Spleen (tissue), 11 donors: Measurements from ENCODE around the gene MST1R. TPM values are rescaled to one million over a fixed set of nuclear protein-coding genes. Genes with fewer than 3 reads are reported as not detected.

Experiments
- DNase-seq: peaks from one replicate; pipeline ENCODE4 v3.0.0-alpha.2; 2020
- H3K27ac ChIP-seq, 8 donors: fragments of 200-600 bp; sonication (generic) in 7 of 8; 1 replicate in 4 of 8; 2 replicates in 4 of 8; pipeline versions ENCODE4 v1.5.0 to v1.8.0; 2016 to 2021; ENCODE audit warnings: inconsistent platforms in 4 of 8, mild to moderate bottlenecking in 4 of 8, moderate library complexity in 1 of 8
- H3K27me3 ChIP-seq, 7 donors: fragments of 200-600 bp; sonication (generic) in 6 of 7; replicated peaks in 1 of 7; 1 replicate in 4 of 7; 2 replicates in 3 of 7; pipeline versions ENCODE4 v1.5.0 to v1.8.0; 2016 to 2021; ENCODE audit warnings: inconsistent platforms in 3 of 7, mild to moderate bottlenecking in 1 of 7
- H3K36me3 ChIP-seq, 6 donors: fragments of 200-600 bp; sonication (generic) in 5 of 6; 1 replicate in 4 of 6; 2 replicates in 2 of 6; pipeline versions ENCODE4 v1.5.0 to v1.8.0; 2016 to 2021; ENCODE audit warnings: inconsistent platforms in 2 of 6
- H3K4me1 ChIP-seq, 6 donors: fragments of 200-600 bp; sonication (generic) in 5 of 6; 1 replicate in 3 of 6; 2 replicates in 3 of 6; pipeline versions ENCODE4 v1.5.0 to v1.8.0; 2016 to 2021; ENCODE audit warnings: inconsistent platforms in 3 of 6
- H3K4me3 ChIP-seq, 8 donors: fragments of 200-600 bp; sonication (generic) in 7 of 8; 1 replicate in 4 of 8; 2 replicates in 4 of 8; pipeline versions ENCODE4 v1.5.0 to v1.8.0; 2016 to 2021; ENCODE audit warnings: inconsistent platforms in 4 of 8, mild to moderate bottlenecking in 4 of 8, moderate library complexity in 2 of 8
- H3K9me3 ChIP-seq, 8 donors: fragments of 200-600 bp; sonication (generic) in 7 of 8; 1 replicate in 4 of 8; 2 replicates in 4 of 8; pipeline versions ENCODE4 v1.5.0 to v1.8.0; 2016 to 2021; ENCODE audit warnings: inconsistent platforms in 4 of 8
- POLR2A ChIP-seq, 3 donors: fragments of 450-650 bp; IDR thresholded peaks; one replicate each; pipeline ENCODE4 v1.5.1; 2017; ENCODE audit warnings: antibody characterized with exemption in 3 of 3, mild to moderate bottlenecking in 1 of 3
- POLR2AphosphoS5 ChIP-seq, 3 donors: sonication (generic); formaldehyde crosslinking; IDR thresholded peaks; one replicate each; pipeline ENCODE4 v1.5.1; 2017; ENCODE audit warnings: antibody characterized with exemption in 3 of 3
- WGBS, 5 donors: extraction: QIAGEN DNeasy Blood & Tissue Kit in 3 of 5; methylation state at CpG; one replicate each; pipeline versions ENCODE4 v1.1.5 to v1.1.7; 2013 to 2018; 5-methylcytosine and 5-hydroxymethylcytosine counted together
- intact Hi-C: fragments of 100-400 bp; cut with DNase I; formaldehyde crosslinking; loops from one replicate; pipeline ENCODE4 v1.15.0; 2023; ENCODE audit warnings: low total_unique reads
- polyA plus RNA-seq, 3 donors: library from polyadenylated mRNA; stranded (reverse); fragments of 200-250 nt; gene quantifications; one replicate each; pipeline ENCODE4 v1.2.1, GENCODE V29; 2013
- total RNA-seq, 7 donors: library from RNA; depleted of rRNA in 3 of 7; stranded (reverse); fragments of >200 nt in 3 of 7; fragmentation: NEBNext Ultra II Directional in 4 of 7; extraction: Animal tissue kit (Norgen Biotek cat#: 25700) in 4 of 7; gene quantifications; one replicate each; pipeline versions ENCODE4 v1.1.0 to v1.2.1, GENCODE V29; 2016 to 2021
- TF ChIP-seq, protein P1 (sequence below), 11 experiments: fragments of 200-600 bp in 7 of 11; fragments of 450-650 bp in 4 of 11; sonication (generic) in 4 of 11; IDR thresholded peaks in 8 of 11; conservative IDR thresholded peaks in 3 of 11; 1 replicate in 7 of 11; 2 replicates in 4 of 11; pipeline versions ENCODE4 v1.4.0 to v1.8.0; 2016 to 2021; ENCODE audit warnings: antibody characterized with exemption in 11 of 11, inconsistent platforms in 4 of 11, mild to moderate bottlenecking in 1 of 11
- donor health status: healthy with polysubstance abuse.
- donor health status: DM: no; HTN: no; CAD: no; lungs with moderate emphysema.
- donor health status: DM: no; HTN: no; CAD: no.
- donor health status: Bipolar disorder and iron deficiency.
- donor health status: healthy.
- donor health status: DM: no; HTN: no; CAD: no.
- donor health status: DM: yes; HTN: yes; CAD: no.

The MST1R gene
- total and polyA plus RNA-seq, 10 donors: 1.1 to 7.7 (median 3.0) TPM

GRCh38 chr3:49879721-49880120 lies 24.0 kb downstream of the MST1R start:
- DNase-seq: no peak
- intact Hi-C loops: no loop called here
- no peak overlapping the region for H3K27ac ChIP-seq
- WGBS, 5 donors: 56 to 86% (median 72%) methylated on average over 2 of the region's 2 CpGs
- H3K36me3 ChIP-seq: no peaks in the 10 kb centered on the region
- H3K4me3 ChIP-seq: no peak overlapping the region
- H3K4me1 ChIP-seq: no peaks in the 10 kb centered on the region
- TF ChIP-seq POLR2A (IDR thresholded peaks at IDR 0.05) (no peak), POLR2AphosphoS5 (IDR thresholded peaks at IDR 0.05) (no peak)
- TF ChIP-seq, protein P1, sequence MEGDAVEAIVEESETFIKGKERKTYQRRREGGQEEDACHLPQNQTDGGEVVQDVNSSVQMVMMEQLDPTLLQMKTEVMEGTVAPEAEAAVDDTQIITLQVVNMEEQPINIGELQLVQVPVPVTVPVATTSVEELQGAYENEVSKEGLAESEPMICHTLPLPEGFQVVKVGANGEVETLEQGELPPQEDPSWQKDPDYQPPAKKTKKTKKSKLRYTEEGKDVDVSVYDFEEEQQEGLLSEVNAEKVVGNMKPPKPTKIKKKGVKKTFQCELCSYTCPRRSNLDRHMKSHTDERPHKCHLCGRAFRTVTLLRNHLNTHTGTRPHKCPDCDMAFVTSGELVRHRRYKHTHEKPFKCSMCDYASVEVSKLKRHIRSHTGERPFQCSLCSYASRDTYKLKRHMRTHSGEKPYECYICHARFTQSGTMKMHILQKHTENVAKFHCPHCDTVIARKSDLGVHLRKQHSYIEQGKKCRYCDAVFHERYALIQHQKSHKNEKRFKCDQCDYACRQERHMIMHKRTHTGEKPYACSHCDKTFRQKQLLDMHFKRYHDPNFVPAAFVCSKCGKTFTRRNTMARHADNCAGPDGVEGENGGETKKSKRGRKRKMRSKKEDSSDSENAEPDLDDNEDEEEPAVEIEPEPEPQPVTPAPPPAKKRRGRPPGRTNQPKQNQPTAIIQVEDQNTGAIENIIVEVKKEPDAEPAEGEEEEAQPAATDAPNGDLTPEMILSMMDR (IDR thresholded peaks at IDR 0.05 in 8 of 11, conservative IDR thresholded peaks at IDR 0.05 in 3 of 11): no peak
- H3K27me3 ChIP-seq: peaks cover 0 to 12% (median 0%) of the 10 kb centered on the region in 7 donors
- H3K9me3 ChIP-seq: no peaks in the 10 kb centered on the region

DNA sequence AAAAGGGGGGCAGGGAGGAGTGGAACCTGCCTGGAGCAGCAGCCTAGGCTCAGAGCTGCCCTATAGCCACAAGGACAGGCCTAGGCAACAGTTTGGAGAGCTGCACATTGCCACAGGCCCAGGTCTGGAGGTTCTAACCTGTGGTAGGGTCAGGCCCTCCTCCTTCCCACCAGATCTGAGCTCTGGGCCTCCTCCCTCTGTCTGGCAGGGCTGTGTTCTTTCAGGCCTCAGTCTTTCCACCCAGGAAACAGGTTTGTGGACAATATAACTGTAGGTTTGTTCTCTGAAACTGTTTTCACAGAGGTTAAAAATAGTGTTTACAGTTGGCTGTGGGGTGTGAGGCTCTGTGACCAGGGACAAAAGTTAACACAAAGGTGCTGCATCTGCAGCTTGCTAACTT lies 25.0 kb downstream of the MST1R start:
- H3K27ac ChIP-seq: no peak overlapping the region
- TF ChIP-seq, protein P1 (IDR thresholded peaks at IDR 0.05 in 8 of 11, conservative IDR thresholded peaks at IDR 0.05 in 3 of 11): no peak
- peaks cover 0 to 12% (median 0%) of the 10 kb centered on the region in 7 donors for H3K27me3 ChIP-seq
- intact Hi-C loops: no loop called here
- no peaks in the 10 kb centered on the region for H3K9me3 ChIP-seq
- no peak overlapping the region for H3K4me3 ChIP-seq
- no peak for DNase-seq
- H3K36me3 ChIP-seq: no peaks in the 10 kb centered on the region
- no peaks in the 10 kb centered on the region for H3K4me1 ChIP-seq

DNA sequence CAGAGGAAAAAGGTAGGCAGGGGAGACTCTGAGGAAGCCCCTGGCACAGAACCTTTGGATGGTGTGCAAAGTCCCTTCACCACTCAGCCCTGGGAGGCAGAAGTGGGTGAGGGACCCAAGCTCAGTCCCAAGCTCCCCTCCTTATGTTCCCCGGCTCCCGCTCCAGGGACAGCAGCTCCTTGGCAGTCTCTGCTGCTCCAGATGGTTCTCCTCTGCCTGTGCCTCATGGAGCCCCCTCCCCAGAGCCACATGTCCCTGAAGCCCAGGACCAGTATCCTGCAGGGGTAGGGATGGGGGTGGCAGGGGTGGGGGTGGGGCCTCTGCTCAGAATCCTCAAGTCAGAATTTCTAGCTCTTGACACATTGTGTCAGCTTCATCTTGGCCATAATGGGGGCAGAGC lies 26.0 kb downstream of the MST1R start:
- WGBS, 5 donors: 61 to 93% (median 80%) methylated on average over 2 of the region's 2 CpGs
- H3K27me3 ChIP-seq: peaks cover 0 to 12% (median 0%) of the 10 kb centered on the region in 7 donors
- intact Hi-C loops: no loop called here
- no peaks in the 10 kb centered on the region for H3K36me3 ChIP-seq
- no peak for DNase-seq
- TF ChIP-seq, protein P1 (IDR thresholded peaks at IDR 0.05 in 8 of 11, conservative IDR thresholded peaks at IDR 0.05 in 3 of 11): no peak
- TF ChIP-seq POLR2AphosphoS5 (IDR thresholded peaks at IDR 0.05) (no peak), POLR2A (IDR thresholded peaks at IDR 0.05) (no peak)
- no peak overlapping the region for H3K4me3 ChIP-seq
- H3K4me1 ChIP-seq: no peaks in the 10 kb centered on the region
- no peak overlapping the region for H3K27ac ChIP-seq
- no peaks in the 10 kb centered on the region for H3K9me3 ChIP-seq

DNA sequence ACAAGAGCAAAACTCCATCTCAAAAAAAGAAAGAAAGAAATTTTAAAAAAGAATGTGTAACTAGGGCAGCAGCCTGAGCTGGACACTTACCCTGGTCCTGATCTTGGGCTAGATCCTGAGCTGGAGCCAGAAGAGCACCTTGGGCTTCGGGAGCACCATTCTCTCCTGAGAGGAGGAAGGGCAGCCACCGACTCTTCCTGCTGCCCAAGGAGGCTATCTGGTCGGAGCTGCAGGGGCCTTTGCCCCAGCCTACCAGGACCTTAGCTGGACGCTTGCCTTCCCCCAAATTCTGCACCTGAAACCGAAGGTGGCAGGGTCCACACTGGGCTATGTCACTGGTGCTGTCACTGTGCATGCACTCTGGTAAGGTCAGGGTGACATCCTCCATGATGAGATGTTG lies 27.1 kb downstream of the MST1R start:
- Histone ChIP-seq H3K27me3 (peaks cover 0 to 15% (median 0%) of the 10 kb centered on the region in 7 donors), H3K27ac (no peak overlapping the region), H3K4me3 (no peak overlapping the region), H3K9me3 (no peaks in the 10 kb centered on the region), H3K4me1 (no peaks in the 10 kb centered on the region), H3K36me3 (no peaks in the 10 kb centered on the region)
- intact Hi-C loops: no loop called here
- TF ChIP-seq, protein P1 (IDR thresholded peaks at IDR 0.05 in 8 of 11, conservative IDR thresholded peaks at IDR 0.05 in 3 of 11): no peak
- no peak for TF ChIP-seq POLR2A (IDR thresholded peaks at IDR 0.05)
- WGBS, 5 donors: 77 to 91% (median 80%) methylated on average over 5 of the region's 5 CpGs
- no peak for DNase-seq
